ENCODE measurements around the gene TNNT3.

DNA sequence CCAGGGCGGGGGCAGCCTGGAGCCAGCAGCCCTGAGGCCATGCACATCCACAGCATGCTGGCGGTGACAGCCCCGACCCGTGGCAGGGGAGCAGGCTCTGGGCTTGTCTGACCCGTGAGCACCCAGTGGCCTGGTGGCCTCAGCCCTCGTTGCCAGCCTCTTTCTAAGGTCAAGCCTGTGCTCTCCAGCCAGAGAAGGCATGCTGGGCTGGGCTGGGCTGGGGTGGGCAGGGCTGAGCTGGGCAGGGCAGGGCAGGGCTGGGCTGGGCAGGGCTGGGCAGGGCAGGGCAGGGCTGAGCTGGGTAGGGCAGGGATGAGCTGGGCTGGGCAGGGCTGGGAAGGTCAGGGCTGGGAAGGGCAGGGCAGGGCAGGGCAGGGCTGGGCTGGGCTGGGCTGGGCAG, 67.5 kb downstream of the TNNT3 start:
- TF ChIP-seq, protein P1, sequence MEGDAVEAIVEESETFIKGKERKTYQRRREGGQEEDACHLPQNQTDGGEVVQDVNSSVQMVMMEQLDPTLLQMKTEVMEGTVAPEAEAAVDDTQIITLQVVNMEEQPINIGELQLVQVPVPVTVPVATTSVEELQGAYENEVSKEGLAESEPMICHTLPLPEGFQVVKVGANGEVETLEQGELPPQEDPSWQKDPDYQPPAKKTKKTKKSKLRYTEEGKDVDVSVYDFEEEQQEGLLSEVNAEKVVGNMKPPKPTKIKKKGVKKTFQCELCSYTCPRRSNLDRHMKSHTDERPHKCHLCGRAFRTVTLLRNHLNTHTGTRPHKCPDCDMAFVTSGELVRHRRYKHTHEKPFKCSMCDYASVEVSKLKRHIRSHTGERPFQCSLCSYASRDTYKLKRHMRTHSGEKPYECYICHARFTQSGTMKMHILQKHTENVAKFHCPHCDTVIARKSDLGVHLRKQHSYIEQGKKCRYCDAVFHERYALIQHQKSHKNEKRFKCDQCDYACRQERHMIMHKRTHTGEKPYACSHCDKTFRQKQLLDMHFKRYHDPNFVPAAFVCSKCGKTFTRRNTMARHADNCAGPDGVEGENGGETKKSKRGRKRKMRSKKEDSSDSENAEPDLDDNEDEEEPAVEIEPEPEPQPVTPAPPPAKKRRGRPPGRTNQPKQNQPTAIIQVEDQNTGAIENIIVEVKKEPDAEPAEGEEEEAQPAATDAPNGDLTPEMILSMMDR (IDR thresholded peaks at IDR 0.05) = no peak
- TF ChIP-seq POLR2A (IDR thresholded peaks at IDR 0.05) = no peak

All from testis (tissue), 2 donors.